Gastroesophageal sphincter (tissue), 3 donors: ENCODE results near the gene DTX1.

Source experiments
- EP300 ChIP-seq: sonication (generic); formaldehyde crosslinking; IDR thresholded peaks from one replicate; pipeline ENCODE4 v1.6.1; 2017; ENCODE audit warnings: antibody characterized with exemption, mild to moderate bottlenecking
- POLR2A ChIP-seq, 2 donors: fragments of 450-650 bp; IDR thresholded peaks; one replicate each; pipeline ENCODE4 v1.6.1; 2017; ENCODE audit warnings: antibody characterized with exemption in 2 of 2, mild to moderate bottlenecking in 2 of 2, moderate library complexity in 1 of 2
- POLR2AphosphoS5 ChIP-seq: sonication (generic); formaldehyde crosslinking; IDR thresholded peaks from one replicate; pipeline ENCODE4 v1.6.1; 2017; ENCODE audit warnings: antibody characterized with exemption
- TF ChIP-seq, protein P1 (sequence below), 4 experiments: fragments of 200-600 bp in 2 of 4; fragments of 450-650 bp in 2 of 4; sonication (generic) in 1 of 4; IDR thresholded peaks; one replicate each; pipeline ENCODE4 v1.5.1; 2017 to 2019; ENCODE audit warnings: antibody characterized with exemption in 4 of 4, mild to moderate bottlenecking in 2 of 4, moderate library complexity in 2 of 4

DNA sequence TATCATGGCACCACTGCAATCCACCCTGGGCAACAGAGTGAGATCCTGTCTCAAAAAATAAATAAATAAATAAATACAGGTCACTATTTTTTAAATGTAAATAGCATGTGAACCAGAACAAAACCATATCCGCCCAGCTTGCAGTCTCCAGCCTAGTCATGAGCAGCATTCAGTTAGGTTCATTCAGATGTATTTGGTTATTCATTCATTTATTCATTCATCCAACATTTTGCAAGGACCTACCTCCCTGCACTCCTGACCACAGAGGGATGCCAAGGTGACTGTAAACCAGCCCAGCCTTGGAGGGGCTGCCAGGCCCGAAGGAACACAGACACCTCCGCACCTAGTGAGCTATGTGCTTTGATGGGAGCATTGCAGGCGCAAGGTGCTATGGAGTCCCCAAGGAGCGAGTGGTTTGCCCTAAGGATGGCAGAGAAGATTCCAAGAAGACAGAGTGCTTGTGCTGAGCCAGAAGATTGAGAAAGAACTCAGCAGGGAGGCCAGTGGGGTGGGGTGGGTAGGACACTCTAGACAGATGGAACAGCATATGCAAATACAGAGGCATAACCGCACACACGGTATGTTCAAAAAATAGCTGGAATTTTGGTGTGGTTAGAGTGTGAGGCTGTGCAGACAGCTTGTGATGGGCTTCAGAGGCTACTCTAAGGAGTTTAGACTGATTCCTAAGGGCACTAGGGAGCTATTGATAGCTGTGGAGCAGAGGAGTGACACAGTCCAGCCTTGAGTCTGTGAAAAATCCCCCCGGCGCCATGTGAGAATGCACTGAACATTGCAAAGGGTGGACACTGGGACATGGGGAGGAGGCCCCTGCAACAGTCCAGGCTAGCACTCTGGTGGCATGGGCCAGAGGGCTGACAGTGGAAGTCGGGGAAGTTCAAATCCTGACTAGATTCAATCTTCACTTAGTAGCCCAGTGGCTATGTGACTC, 11.7 kb downstream of the DTX1 start:
- TF ChIP-seq, protein P1, sequence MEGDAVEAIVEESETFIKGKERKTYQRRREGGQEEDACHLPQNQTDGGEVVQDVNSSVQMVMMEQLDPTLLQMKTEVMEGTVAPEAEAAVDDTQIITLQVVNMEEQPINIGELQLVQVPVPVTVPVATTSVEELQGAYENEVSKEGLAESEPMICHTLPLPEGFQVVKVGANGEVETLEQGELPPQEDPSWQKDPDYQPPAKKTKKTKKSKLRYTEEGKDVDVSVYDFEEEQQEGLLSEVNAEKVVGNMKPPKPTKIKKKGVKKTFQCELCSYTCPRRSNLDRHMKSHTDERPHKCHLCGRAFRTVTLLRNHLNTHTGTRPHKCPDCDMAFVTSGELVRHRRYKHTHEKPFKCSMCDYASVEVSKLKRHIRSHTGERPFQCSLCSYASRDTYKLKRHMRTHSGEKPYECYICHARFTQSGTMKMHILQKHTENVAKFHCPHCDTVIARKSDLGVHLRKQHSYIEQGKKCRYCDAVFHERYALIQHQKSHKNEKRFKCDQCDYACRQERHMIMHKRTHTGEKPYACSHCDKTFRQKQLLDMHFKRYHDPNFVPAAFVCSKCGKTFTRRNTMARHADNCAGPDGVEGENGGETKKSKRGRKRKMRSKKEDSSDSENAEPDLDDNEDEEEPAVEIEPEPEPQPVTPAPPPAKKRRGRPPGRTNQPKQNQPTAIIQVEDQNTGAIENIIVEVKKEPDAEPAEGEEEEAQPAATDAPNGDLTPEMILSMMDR (IDR thresholded peaks at IDR 0.05), result no peak
- no peak for TF ChIP-seq POLR2A (IDR thresholded peaks at IDR 0.05)
- no peak for TF ChIP-seq POLR2AphosphoS5
- no peak for TF ChIP-seq EP300
